Measurements from ENCODE around the gene SSH2. TPM values are rescaled to one million over a fixed set of nuclear protein-coding genes. Genes with fewer than 3 reads are reported as not detected.

The SSH2 gene
- total and polyA plus RNA-seq, 2 experiments from 2014 or later = 8.3 to 18.9 TPM

DNA sequence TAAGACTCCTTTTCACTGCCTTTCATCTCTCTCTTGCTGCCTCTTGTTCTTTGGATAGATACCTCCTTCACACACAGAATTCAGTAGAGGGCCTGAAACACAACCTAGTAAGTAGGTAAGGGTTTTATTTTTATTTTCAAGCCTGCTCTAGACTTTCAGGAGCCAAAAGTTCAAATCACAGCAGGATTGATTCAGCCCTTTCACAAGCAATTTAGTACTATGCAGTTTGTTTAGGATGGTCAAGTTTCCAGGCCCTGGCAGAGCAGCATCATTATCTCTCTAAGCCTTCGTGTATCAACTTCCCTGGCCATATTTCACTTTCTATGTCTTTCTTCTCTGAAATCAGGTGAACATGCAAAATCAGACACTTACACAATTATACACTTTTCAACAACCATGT lies 158.5 kb downstream of the SSH2 start:
- Histone ChIP-seq H3K4me1 (ENCODE audit: insufficient read depth) (no peaks in the 10 kb centered on the region), H3K36me3 (ENCODE audit: low read depth) (0 out of 2 replicates have a peak, but pooled peaks cover 3% of the 10 kb centered on the region), H3K9me3 (ENCODE audit: low read depth) (no peaks in the 10 kb centered on the region), H3K9ac (no peak overlapping the region), H4K20me1 (ENCODE audit: insufficient read depth) (no peaks in the 10 kb centered on the region), H3F3A (ENCODE audit: insufficient read depth) (no peaks in the 10 kb centered on the region), H3K79me2 (ENCODE audit: insufficient read depth) (no peaks in the 10 kb centered on the region), H3K4me2 (ENCODE audit: unreplicated experiment) (no peak overlapping the region), H3K4me3 (no peak overlapping the region), H3K9me2 (ENCODE audit: insufficient read depth) (no peaks in the 10 kb centered on the region), H3K27me3 (replicated peaks; ENCODE audit: insufficient read depth) (no peaks in the 10 kb centered on the region), H3K27ac (no peak overlapping the region), H2AFZ (no peak overlapping the region)
- TF ChIP-seq EZH2phosphoT487 (IDR thresholded peaks at IDR 0.05; ENCODE audit: insufficient read depth, low read depth) (no peak), EZH2 (IDR thresholded peaks at IDR 0.05; ENCODE audit: insufficient read depth, poor library complexity, severe bottlenecking) (no peak)
- 95 to 96% methylated on average over 1 of the region's 1 CpG for WGBS, 2 experiments (ENCODE audit: low coverage in 1 of 2, low lambda C conversion rate in 2 of 2, missing lambda C conversion rate in 2 of 2)
- no peak for DNase-seq
- in situ Hi-C loops (cut with MboI) = loop anchor here (10.0 kb wide), 1 partner anchor 127 kb away; no protein-coding TSS in a partner anchor

DNA sequence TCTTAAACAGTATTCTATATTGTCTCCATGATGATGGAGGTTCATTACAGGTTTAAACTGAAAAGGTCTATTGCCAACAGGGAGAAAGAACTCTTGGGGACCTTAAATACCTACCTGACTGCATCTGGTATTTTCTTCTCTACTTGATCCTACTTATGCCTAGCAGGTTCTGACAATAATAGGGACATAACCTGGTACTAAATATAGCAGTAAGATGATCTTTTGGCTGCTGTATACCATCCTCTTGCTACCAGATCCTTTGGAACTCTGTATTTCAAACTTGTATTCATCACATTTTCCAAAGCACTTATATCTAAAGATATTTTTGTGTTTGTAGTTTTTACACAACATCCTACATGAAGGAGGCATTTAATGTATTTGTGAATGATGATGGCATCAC lies 160.8 kb downstream of the SSH2 start:
- no peak overlapping the region for H3K4me2 ChIP-seq (ENCODE audit: unreplicated experiment)
- H3K4me3 ChIP-seq = no peak overlapping the region
- no peaks in the 10 kb centered on the region for H3K9me2 ChIP-seq (ENCODE audit: insufficient read depth)
- H3K27me3 ChIP-seq (replicated peaks; ENCODE audit: insufficient read depth) = no peaks in the 10 kb centered on the region
- H3K9ac ChIP-seq = no peak overlapping the region
- no peaks in the 10 kb centered on the region for H3F3A ChIP-seq (ENCODE audit: insufficient read depth)
- H3K79me2 ChIP-seq (ENCODE audit: insufficient read depth) = no peaks in the 10 kb centered on the region
- TF ChIP-seq EZH2phosphoT487 (IDR thresholded peaks at IDR 0.05; ENCODE audit: insufficient read depth, low read depth) = no peak
- TF ChIP-seq EZH2 (IDR thresholded peaks at IDR 0.05; ENCODE audit: insufficient read depth, poor library complexity, severe bottlenecking) = no peak
- H3K4me1 ChIP-seq (ENCODE audit: insufficient read depth) = no peaks in the 10 kb centered on the region
- H4K20me1 ChIP-seq (ENCODE audit: insufficient read depth) = no peaks in the 10 kb centered on the region
- no peak overlapping the region for H2AFZ ChIP-seq
- in situ Hi-C loops (cut with MboI) = no loop called here
- no peak overlapping the region for H3K27ac ChIP-seq
- no peaks in the 10 kb centered on the region for H3K36me3 ChIP-seq (ENCODE audit: low read depth)
- DNase-seq = no peak
- no peaks in the 10 kb centered on the region for H3K9me3 ChIP-seq (ENCODE audit: low read depth)

DNA sequence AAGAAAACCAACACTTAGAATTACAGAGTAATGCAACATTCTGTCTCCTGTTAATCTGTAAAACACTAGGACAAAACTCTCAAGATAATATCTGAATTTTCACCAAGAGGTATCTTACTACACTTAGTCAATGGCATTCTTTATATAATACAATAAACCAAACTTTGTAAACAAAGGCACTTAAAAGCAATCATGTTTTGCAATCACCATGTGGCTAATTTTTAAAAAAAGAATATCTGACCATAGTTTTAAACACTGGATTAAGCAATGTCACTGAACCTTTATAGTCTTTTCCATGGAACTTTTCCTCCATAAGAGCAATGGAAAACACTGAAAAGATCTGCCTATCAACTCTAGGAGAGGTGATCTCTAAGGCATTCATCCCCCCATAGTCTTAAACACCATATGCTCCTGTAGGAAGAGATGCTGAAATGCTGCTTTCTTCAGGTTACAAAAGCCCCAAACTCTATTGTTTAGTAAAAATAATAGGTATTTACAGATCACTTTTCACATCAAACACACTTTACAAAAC lies 163.2 kb downstream of the SSH2 start:
- Histone ChIP-seq H3K27ac (no peak overlapping the region), H3K4me3 (no peak overlapping the region), H3F3A (ENCODE audit: insufficient read depth) (peaks cover 6% of the 10 kb centered on the region; the same call in 1 of the 2 replicates), H3K79me2 (ENCODE audit: insufficient read depth) (no peaks in the 10 kb centered on the region), H3K9me3 (ENCODE audit: low read depth) (no peaks in the 10 kb centered on the region), H3K27me3 (replicated peaks; ENCODE audit: insufficient read depth) (no peaks in the 10 kb centered on the region), H4K20me1 (ENCODE audit: insufficient read depth) (no peaks in the 10 kb centered on the region), H3K9ac (no peak overlapping the region), H3K36me3 (ENCODE audit: low read depth) (no peaks in the 10 kb centered on the region), H3K4me1 (ENCODE audit: insufficient read depth) (no peaks in the 10 kb centered on the region), H2AFZ (no peak overlapping the region), H3K9me2 (ENCODE audit: insufficient read depth) (no peaks in the 10 kb centered on the region), H3K4me2 (ENCODE audit: unreplicated experiment) (no peak overlapping the region)
- TF ChIP-seq EZH2 (IDR thresholded peaks at IDR 0.05; ENCODE audit: insufficient read depth, poor library complexity, severe bottlenecking) (no peak), EZH2phosphoT487 (IDR thresholded peaks at IDR 0.05; ENCODE audit: insufficient read depth, low read depth) (no peak)
- DNase-seq = no peak
- in situ Hi-C loops (cut with MboI) = no loop called here

DNA sequence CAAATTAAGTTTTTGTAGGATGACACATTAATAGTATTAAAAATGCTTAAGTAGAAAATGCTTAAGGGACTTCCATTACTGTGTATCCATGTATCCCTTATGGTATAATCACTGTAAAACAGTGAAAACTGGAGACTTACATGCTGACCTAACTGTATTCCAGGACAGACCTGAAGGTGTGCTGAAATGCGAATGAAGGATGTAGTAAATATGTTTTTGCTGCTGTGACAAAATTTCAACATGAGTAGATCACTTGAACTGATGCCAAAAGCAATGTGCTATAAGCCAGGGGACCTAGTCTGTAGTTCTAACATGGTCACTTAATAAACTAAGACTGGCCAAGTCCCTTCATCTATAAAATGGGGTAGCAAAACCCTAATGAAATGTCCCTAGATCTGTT lies 165.3 kb downstream of the SSH2 start:
- no peak overlapping the region for H3K27ac ChIP-seq

DNA sequence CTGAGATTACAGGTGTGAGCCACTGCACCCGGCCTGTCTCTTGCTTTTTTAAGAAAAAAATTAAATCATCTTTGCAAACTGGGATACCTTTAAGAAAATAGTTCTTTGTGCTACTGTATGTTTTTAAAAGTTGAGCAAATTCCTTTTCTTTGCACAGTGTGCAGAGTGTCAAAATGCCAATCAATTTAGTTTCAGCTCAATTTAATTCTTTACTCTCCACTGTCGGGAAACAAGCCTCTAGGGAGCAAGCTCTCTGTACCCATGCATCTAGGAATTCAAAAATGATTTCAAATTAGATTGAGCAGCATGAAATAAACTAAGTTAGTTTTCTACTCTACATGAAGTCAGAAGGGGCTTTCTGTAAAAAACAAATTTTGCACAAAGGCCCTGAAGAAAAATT lies 165.8 kb downstream of the SSH2 start:
- H3K36me3 ChIP-seq (ENCODE audit: low read depth) = no peaks in the 10 kb centered on the region
- H3K9me2 ChIP-seq (ENCODE audit: insufficient read depth) = no peaks in the 10 kb centered on the region
- no peaks in the 10 kb centered on the region for H4K20me1 ChIP-seq (ENCODE audit: insufficient read depth)
- peaks cover 10% of the 10 kb centered on the region for H3K79me2 ChIP-seq (ENCODE audit: insufficient read depth)
- no peak overlapping the region for H3K27ac ChIP-seq
- no peak overlapping the region for H3K4me2 ChIP-seq (ENCODE audit: unreplicated experiment)
- H3K9ac ChIP-seq = no peak overlapping the region
- TF ChIP-seq EZH2phosphoT487 (IDR thresholded peaks at IDR 0.05; ENCODE audit: insufficient read depth, low read depth) (no peak), EZH2 (IDR thresholded peaks at IDR 0.05; ENCODE audit: insufficient read depth, poor library complexity, severe bottlenecking) (no peak)
- 0 out of 2 replicates have a peak, but pooled peaks cover 6% of the 10 kb centered on the region for H3K4me1 ChIP-seq (ENCODE audit: insufficient read depth)
- in situ Hi-C loops (cut with MboI) = no loop called here
- no peaks in the 10 kb centered on the region for H3K9me3 ChIP-seq (ENCODE audit: low read depth)
- H3F3A ChIP-seq (ENCODE audit: insufficient read depth) = peaks cover 16% of the 10 kb centered on the region; the same call in 1 of the 2 replicates
- DNase-seq = no peak
- H2AFZ ChIP-seq = no peak overlapping the region
- no peaks in the 10 kb centered on the region for H3K27me3 ChIP-seq (replicated peaks; ENCODE audit: insufficient read depth)
- WGBS, 2 experiments (ENCODE audit: low coverage in 1 of 2, low lambda C conversion rate in 2 of 2, missing lambda C conversion rate in 2 of 2) = 84 to 88% methylated on average over 2 of the region's 2 CpGs
- no peak overlapping the region for H3K4me3 ChIP-seq

More for the DNA sequence above, 165.3 kb downstream of the SSH2 start:
- DNase-seq = no peak
- no peaks in the 10 kb centered on the region for H3K9me3 ChIP-seq (ENCODE audit: low read depth)
- H3K27me3 ChIP-seq (replicated peaks; ENCODE audit: insufficient read depth) = no peaks in the 10 kb centered on the region
- 0 out of 2 replicates have a peak, but pooled peaks cover 6% of the 10 kb centered on the region for H3K4me1 ChIP-seq (ENCODE audit: insufficient read depth)
- 100% methylated on average over 1 of the region's 1 CpG for WGBS, 2 experiments (ENCODE audit: low coverage in 1 of 2, low lambda C conversion rate in 2 of 2, missing lambda C conversion rate in 2 of 2)
- H4K20me1 ChIP-seq (ENCODE audit: insufficient read depth) = no peaks in the 10 kb centered on the region
- H3K9me2 ChIP-seq (ENCODE audit: insufficient read depth) = no peaks in the 10 kb centered on the region
- no peak overlapping the region for H3K4me2 ChIP-seq (ENCODE audit: unreplicated experiment)
- no peak overlapping the region for H3K4me3 ChIP-seq
- no peaks in the 10 kb centered on the region for H3K36me3 ChIP-seq (ENCODE audit: low read depth)
- H2AFZ ChIP-seq = no peak overlapping the region
- peaks cover 5% of the 10 kb centered on the region for H3K79me2 ChIP-seq (ENCODE audit: insufficient read depth)
- peaks cover 16% of the 10 kb centered on the region; the same call in 1 of the 2 replicates for H3F3A ChIP-seq (ENCODE audit: insufficient read depth)
- TF ChIP-seq EZH2 (IDR thresholded peaks at IDR 0.05; ENCODE audit: insufficient read depth, poor library complexity, severe bottlenecking) (no peak), EZH2phosphoT487 (IDR thresholded peaks at IDR 0.05; ENCODE audit: insufficient read depth, low read depth) (no peak)
- in situ Hi-C loops (cut with MboI) = no loop called here
- no peak overlapping the region for H3K9ac ChIP-seq

All from GM23248 (cell line).